Neural crest cell (in vitro differentiated cells): ENCODE results near the gene ALCAM. TPM values are rescaled to one million over a fixed set of nuclear protein-coding genes. Genes with fewer than 3 reads are reported as not detected.

Source experiments
- DNase-seq: peaks from one replicate; pipeline ENCODE4 v3.0.0; 2021; ENCODE audit warnings: low read depth, mixed read lengths, low spot score
- H3K27ac Mint-ChIP-seq: one replicate; pipeline ENCODE4 v1.8.0; 2021; ENCODE audit warnings: mild to moderate bottlenecking, mixed read lengths; ENCODE audit not compliant: unreplicated experiment
- H3K27me3 Mint-ChIP-seq: 2 replicates; pipeline ENCODE4 v1.8.0; 2021; ENCODE audit warnings: low read depth, mild to moderate bottlenecking, mixed read lengths
- H3K36me3 Mint-ChIP-seq: 2 replicates; pipeline ENCODE4 v1.8.0; 2021; ENCODE audit warnings: low read depth, mild to moderate bottlenecking, mixed read lengths
- H3K4me1 Mint-ChIP-seq: 2 replicates; pipeline ENCODE4 v1.8.0; 2021; ENCODE audit warnings: mixed read lengths
- H3K4me3 Mint-ChIP-seq: one replicate; pipeline ENCODE4 v1.8.0; 2021; ENCODE audit warnings: mild to moderate bottlenecking, mixed read lengths
- H3K9me3 Mint-ChIP-seq: 2 replicates; pipeline ENCODE4 v1.8.0; 2021; ENCODE audit warnings: mixed read lengths
- total RNA-seq: library from RNA; stranded (reverse); gene quantifications from 2 replicates; pipeline ENCODE4 v1.2.1, GENCODE V29; 2021
- TF ChIP-seq, protein P1 (sequence below): fragments of 200-600 bp; sonication (generic); conservative IDR thresholded peaks from 2 replicates; pipeline ENCODE4 v1.5.0; 2021; ENCODE audit warnings: antibody characterized with exemption, mild to moderate bottlenecking

ALCAM gene
- total RNA-seq, 1 donor from 2014 or later, result 8.7 TPM

DNA sequence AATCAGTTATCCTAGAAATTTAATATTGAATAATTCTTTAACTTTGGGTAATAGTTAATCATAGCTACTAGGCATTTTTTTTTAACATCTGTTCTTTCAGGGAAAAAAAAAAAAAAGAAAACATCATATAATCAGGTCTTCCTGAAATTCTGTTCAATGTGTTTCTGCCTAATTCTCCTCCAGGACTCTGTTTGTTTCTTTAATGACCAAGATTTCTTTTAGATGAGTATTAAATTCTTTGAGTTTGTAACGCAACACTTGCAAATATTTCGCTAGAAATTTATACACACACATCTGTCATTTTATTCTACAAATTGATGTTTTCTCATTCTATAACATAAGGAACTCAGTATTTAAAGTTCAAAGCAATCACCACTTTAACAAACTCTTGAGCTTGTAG is 56.7 kb downstream of the ALCAM start:
- H3K36me3 Mint-ChIP-seq, result no peaks in the 10 kb centered on the region
- H3K9me3 Mint-ChIP-seq, result no peaks in the 10 kb centered on the region
- no peak overlapping the region for H3K4me3 Mint-ChIP-seq
- H3K27me3 Mint-ChIP-seq, result no peaks in the 10 kb centered on the region
- no peak for DNase-seq
- TF ChIP-seq, protein P1, sequence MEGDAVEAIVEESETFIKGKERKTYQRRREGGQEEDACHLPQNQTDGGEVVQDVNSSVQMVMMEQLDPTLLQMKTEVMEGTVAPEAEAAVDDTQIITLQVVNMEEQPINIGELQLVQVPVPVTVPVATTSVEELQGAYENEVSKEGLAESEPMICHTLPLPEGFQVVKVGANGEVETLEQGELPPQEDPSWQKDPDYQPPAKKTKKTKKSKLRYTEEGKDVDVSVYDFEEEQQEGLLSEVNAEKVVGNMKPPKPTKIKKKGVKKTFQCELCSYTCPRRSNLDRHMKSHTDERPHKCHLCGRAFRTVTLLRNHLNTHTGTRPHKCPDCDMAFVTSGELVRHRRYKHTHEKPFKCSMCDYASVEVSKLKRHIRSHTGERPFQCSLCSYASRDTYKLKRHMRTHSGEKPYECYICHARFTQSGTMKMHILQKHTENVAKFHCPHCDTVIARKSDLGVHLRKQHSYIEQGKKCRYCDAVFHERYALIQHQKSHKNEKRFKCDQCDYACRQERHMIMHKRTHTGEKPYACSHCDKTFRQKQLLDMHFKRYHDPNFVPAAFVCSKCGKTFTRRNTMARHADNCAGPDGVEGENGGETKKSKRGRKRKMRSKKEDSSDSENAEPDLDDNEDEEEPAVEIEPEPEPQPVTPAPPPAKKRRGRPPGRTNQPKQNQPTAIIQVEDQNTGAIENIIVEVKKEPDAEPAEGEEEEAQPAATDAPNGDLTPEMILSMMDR, result no peak
- H3K4me1 Mint-ChIP-seq, result no peaks in the 10 kb centered on the region
- no peak overlapping the region for H3K27ac Mint-ChIP-seq

DNA sequence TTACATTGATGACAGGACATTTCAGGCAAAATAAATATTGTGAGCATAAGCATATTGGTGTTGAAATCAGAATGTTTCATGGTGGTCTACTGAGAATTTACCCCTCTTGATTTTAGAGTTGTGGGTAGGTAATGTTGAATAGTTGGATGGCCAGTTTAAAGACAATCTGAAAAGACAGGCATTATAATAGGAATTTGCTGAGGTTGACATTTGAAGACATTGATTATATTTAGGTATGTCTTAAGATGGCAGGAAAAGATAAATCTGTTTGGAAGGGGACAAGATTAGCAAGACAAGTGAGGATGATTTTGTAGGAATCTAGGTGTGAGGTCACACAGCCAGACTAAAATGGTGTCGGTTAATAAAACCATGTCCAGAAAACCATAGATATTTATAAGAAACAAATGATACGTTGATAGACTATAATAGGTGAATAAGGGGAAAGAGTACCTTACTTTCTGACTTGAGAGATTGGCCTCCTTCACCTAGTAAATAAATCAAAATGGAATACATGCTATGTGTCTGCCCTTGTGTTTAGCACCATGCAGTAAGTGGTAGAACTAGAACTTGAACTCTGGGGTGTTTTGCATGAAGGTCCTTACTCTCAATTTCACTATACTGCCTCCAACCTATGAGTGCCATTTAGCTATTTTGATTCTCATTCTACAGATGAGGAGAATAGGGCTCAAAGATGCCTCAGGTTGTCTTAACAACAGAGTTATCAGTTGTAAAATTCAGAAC is 57.9 kb downstream of the ALCAM start:
- no peaks in the 10 kb centered on the region for H3K27me3 Mint-ChIP-seq
- H3K36me3 Mint-ChIP-seq, result no peaks in the 10 kb centered on the region
- TF ChIP-seq, protein P1, result no peak
- no peaks in the 10 kb centered on the region for H3K4me1 Mint-ChIP-seq
- no peak for DNase-seq
- no peak overlapping the region for H3K27ac Mint-ChIP-seq
- H3K4me3 Mint-ChIP-seq, result no peak overlapping the region
- H3K9me3 Mint-ChIP-seq, result no peaks in the 10 kb centered on the region

DNA sequence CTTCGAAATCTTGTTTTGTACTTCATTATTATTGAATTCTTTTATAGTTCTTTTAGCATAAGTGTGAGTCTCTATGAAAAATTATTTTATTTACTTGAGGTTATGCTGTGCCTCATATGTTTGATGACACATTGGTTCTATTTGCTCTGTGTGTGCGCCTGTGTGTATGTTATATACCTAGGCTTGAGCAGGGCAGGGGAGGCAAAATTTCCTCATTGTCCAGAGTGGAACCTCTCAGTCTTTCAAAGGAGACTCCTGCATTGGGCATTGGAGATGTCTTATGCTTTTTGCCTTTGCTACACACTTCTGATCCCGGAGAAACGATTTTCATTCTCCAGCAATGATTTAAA is 58.4 kb downstream of the ALCAM start:
- Mint-ChIP-seq H3K36me3 (no peaks in the 10 kb centered on the region), H3K27me3 (no peaks in the 10 kb centered on the region), H3K9me3 (no peaks in the 10 kb centered on the region), H3K27ac (no peak overlapping the region), H3K4me3 (no peak overlapping the region), H3K4me1 (no peaks in the 10 kb centered on the region)
- no peak for DNase-seq
- TF ChIP-seq, protein P1, result no peak

DNA sequence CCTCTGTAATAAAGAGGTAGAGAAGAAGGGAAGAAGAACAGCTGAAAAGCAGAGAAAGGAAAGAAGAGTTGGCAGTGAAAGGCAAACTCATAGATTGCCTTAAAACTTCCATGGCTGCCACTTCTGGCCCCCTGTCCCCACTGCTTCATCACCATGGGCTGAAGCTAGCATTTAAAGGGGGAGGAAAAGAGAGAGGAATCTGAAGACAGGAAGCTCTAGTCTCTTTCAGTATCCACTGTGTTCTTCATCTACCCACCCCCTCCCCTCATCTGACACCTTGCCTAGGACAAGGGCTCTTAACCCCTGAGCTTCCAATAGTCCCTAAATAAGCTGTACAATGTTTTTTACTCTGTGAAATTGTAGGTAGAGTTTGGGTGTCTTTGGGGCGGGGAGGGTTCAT is 60.6 kb downstream of the ALCAM start:
- Mint-ChIP-seq H3K27ac (no peak overlapping the region), H3K4me3 (no peak overlapping the region), H3K9me3 (no peaks in the 10 kb centered on the region), H3K4me1 (no peaks in the 10 kb centered on the region), H3K36me3 (no peaks in the 10 kb centered on the region), H3K27me3 (no peaks in the 10 kb centered on the region)
- TF ChIP-seq, protein P1, result no peak
- DNase-seq, result no peak

DNA sequence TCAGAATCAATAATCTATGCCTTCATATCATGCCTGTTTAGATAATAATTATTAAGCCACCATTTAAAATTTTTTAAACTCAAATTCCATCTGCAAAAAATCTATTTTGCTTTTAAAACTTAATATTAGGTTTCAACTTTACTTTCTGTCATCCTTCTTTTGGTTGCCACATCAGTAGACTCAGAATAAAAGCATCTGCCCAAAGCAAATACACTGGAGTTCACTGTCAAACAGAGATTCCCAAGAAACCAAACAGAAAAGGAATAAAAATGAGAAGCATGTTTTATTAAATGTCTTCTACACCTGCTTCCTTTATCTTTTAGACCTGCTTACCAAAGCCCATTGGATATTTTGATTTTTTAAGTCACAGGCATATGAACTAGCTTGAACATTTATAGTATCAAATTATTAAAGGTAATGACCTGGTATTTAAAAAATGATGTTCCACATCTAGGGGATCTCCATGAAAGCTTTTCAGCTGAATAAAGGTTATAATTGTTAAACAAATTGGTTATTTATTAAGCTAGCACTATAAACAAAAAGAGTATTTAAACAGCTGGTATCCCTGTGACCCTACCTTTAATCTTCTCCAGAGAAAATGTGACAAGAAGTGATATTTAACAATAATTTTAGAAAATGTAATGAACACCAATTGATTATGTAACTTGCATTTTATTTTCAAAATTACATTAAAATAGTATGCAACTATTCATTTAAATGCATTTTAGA is 62.5 kb downstream of the ALCAM start:
- Mint-ChIP-seq H3K27ac (no peak overlapping the region), H3K4me1 (no peaks in the 10 kb centered on the region), H3K36me3 (no peaks in the 10 kb centered on the region), H3K9me3 (no peaks in the 10 kb centered on the region), H3K4me3 (no peak overlapping the region), H3K27me3 (no peaks in the 10 kb centered on the region)
- DNase-seq, result no peak
- TF ChIP-seq, protein P1, result no peak
